ENCODE data around the gene ERMARD. TPM values are rescaled to one million over a fixed set of nuclear protein-coding genes. Genes with fewer than 3 reads are reported as not detected.
A peak's percentile ranks its signal among the peaks of the same experiment; 100 is the strongest.

ERMARD gene
- total RNA-seq, 1 experiment from 2014 or later, result 13.6 TPM

GRCh38 chr6:169828176-169828575 lies 76.8 kb downstream of the ERMARD start:
- TF ChIP-seq, protein P1, sequence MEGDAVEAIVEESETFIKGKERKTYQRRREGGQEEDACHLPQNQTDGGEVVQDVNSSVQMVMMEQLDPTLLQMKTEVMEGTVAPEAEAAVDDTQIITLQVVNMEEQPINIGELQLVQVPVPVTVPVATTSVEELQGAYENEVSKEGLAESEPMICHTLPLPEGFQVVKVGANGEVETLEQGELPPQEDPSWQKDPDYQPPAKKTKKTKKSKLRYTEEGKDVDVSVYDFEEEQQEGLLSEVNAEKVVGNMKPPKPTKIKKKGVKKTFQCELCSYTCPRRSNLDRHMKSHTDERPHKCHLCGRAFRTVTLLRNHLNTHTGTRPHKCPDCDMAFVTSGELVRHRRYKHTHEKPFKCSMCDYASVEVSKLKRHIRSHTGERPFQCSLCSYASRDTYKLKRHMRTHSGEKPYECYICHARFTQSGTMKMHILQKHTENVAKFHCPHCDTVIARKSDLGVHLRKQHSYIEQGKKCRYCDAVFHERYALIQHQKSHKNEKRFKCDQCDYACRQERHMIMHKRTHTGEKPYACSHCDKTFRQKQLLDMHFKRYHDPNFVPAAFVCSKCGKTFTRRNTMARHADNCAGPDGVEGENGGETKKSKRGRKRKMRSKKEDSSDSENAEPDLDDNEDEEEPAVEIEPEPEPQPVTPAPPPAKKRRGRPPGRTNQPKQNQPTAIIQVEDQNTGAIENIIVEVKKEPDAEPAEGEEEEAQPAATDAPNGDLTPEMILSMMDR (conservative IDR thresholded peaks at IDR 0.05), result no peak
- Mint-ChIP-seq H3K9me3 (peaks cover 23 to 24% of the 10 kb centered on the region in 2 experiments), H3K4me1 (peaks cover 63 to 73% of the 10 kb centered on the region in 2 experiments), H3K27me3 (ENCODE audit: low read depth) (peaks cover 40% of the 10 kb centered on the region), H3K27ac (no peak overlapping the region), H3K4me3 (no peak overlapping the region), H3K36me3 (ENCODE audit: insufficient read depth in 1 of 3, low read depth in 3 of 3) (peaks cover 4 to 22% (median 18%) of the 10 kb centered on the region in 3 experiments; a peak in 6 of 7 replicates)
- Histone ChIP-seq H4K20me1 (ENCODE audit: control insufficient read depth, insufficient read depth, insufficient read length) (no peaks in the 10 kb centered on the region), H3K4ac (ENCODE audit: low read depth, low read length) (no peak overlapping the region), H3K18ac (ENCODE audit: insufficient read length, low read depth, low read length) (no peak overlapping the region), H3K27me3 (ENCODE audit: insufficient read depth, low read length) (peaks cover 2% of the 10 kb centered on the region; the same call in 1 of the 2 replicates), H2BK12ac (ENCODE audit: insufficient read length, low read depth, low read length) (no peak overlapping the region), H3K79me2 (ENCODE audit: insufficient read depth, low read length) (no peaks in the 10 kb centered on the region), H2BK5ac (ENCODE audit: insufficient read length, low read length) (no peak overlapping the region), H2BK20ac (ENCODE audit: low read depth, low read length, poor library complexity, severe bottlenecking) (no peak overlapping the region), H3K56ac (ENCODE audit: insufficient read length, low read depth, low read length) (no peak overlapping the region), H2BK120ac (ENCODE audit: low read depth, low read length, poor library complexity, severe bottlenecking) (no peak overlapping the region), H3K9ac (ENCODE audit: extremely low read depth, insufficient read length, low read length) (no peak overlapping the region), H3K23me2 (ENCODE audit: insufficient read length, low read depth, low read length, poor library complexity, severe bottlenecking) (no peaks in the 10 kb centered on the region), H3K27ac (ENCODE audit: insufficient read length, low read depth, low read length) (no peak overlapping the region), H4K8ac (replicated peaks; ENCODE audit: insufficient read length, low read depth, low read length) (no peak overlapping the region), H3K4me1 (ENCODE audit: insufficient read depth, low read length) (peaks cover 7% of the 10 kb centered on the region; the same call in 1 of the 2 replicates), H4K91ac (ENCODE audit: insufficient read length, low read depth, low read length) (no peak overlapping the region), H4K5ac (ENCODE audit: insufficient read length, low read depth, low read length) (no peak overlapping the region), H3K9me3 (ENCODE audit: control insufficient read depth, low read depth, low read length) (no peaks in the 10 kb centered on the region), H3K79me1 (ENCODE audit: insufficient read depth, low read depth, low read length, poor library complexity, severe bottlenecking) (no peaks in the 10 kb centered on the region), H2BK15ac (ENCODE audit: low read depth, low read length) (no peak overlapping the region), H3T11ph (ENCODE audit: low read length) (no peak overlapping the region), H2AK5ac (ENCODE audit: insufficient read length, low read length) (no peak overlapping the region), H3K4me2 (ENCODE audit: insufficient read depth, insufficient read length, low read length) (no peak overlapping the region), H2AFZ (ENCODE audit: low read length) (no peak overlapping the region), H3K14ac (ENCODE audit: insufficient read depth, low read length) (no peak overlapping the region), H3K23ac (ENCODE audit: insufficient read length, low read depth, low read length) (no peak overlapping the region)
- DNase-seq, result peak; percentile 20
- no CpG with 5 or more reads among the region's 13 CpGs for WGBS (ENCODE audit: extremely low coverage, insufficient read length, low lambda C conversion rate)
